Tibial nerve (tissue), 4 donors: ENCODE results near the gene PRKCB.

Experiments
- EP300 ChIP-seq, 2 donors: sonication (generic); formaldehyde crosslinking; IDR thresholded peaks; one replicate each; pipeline ENCODE4 v1.6.1; 2017; ENCODE audit warnings: antibody characterized with exemption in 2 of 2, mild to moderate bottlenecking in 1 of 2
- POLR2A ChIP-seq, 2 donors: fragments of 450-650 bp; IDR thresholded peaks; one replicate each; pipeline ENCODE4 v1.6.1; 2017; ENCODE audit warnings: antibody characterized with exemption in 2 of 2, mild to moderate bottlenecking in 2 of 2, moderate library complexity in 2 of 2
- TF ChIP-seq, protein P1 (sequence below), 5 experiments: fragments of 200-600 bp in 3 of 5; fragments of 450-650 bp in 2 of 5; sonication (generic) in 3 of 5; IDR thresholded peaks; one replicate each; pipeline ENCODE4 v1.5.1; 2016 to 2019; ENCODE audit warnings: antibody characterized with exemption in 5 of 5, mild to moderate bottlenecking in 3 of 5, moderate library complexity in 2 of 5

DNA sequence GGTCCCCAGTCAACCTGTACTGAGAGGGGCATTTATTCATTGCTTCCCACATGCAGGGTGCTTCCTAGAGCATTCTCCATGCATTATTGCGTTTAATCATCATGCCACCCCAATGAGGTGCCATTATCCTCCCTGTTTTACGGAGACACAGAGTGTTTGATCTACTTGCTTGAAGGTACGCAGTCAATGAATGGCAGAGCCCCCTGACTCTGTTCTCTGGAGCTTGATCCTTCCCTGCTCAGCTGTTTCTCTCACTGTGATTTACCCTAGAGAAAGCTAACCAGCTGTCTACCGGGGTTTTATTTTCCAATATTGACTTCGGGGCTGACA is 117.2 kb downstream of the PRKCB start:
- TF ChIP-seq, protein P1, sequence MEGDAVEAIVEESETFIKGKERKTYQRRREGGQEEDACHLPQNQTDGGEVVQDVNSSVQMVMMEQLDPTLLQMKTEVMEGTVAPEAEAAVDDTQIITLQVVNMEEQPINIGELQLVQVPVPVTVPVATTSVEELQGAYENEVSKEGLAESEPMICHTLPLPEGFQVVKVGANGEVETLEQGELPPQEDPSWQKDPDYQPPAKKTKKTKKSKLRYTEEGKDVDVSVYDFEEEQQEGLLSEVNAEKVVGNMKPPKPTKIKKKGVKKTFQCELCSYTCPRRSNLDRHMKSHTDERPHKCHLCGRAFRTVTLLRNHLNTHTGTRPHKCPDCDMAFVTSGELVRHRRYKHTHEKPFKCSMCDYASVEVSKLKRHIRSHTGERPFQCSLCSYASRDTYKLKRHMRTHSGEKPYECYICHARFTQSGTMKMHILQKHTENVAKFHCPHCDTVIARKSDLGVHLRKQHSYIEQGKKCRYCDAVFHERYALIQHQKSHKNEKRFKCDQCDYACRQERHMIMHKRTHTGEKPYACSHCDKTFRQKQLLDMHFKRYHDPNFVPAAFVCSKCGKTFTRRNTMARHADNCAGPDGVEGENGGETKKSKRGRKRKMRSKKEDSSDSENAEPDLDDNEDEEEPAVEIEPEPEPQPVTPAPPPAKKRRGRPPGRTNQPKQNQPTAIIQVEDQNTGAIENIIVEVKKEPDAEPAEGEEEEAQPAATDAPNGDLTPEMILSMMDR (IDR thresholded peaks at IDR 0.05) = no peak
- TF ChIP-seq EP300 (IDR thresholded peaks at IDR 0.05) (no peak), POLR2A (IDR thresholded peaks at IDR 0.05) (no peak)
